ENCODE data around the gene PRPF39. TPM values are rescaled to one million over a fixed set of nuclear protein-coding genes. Genes with fewer than 3 reads are reported as not detected.

The PRPF39 gene
- polyA plus RNA-seq, 2 of the 4 experiments (the other 2 are of a cell fraction) = 24.4 to 57.5 TPM

GRCh38 chr14:45039390-45039789 is 44.5 kb upstream of the PRPF39 start:
- H3K9me3 ChIP-seq = no peaks in the 10 kb centered on the region
- ChIA-PET CTCF (no interaction called here), POLR2A (no interaction called here)
- no peak for DNase-seq (ENCODE audit: low read depth in 1 of 2, low spot score in 1 of 2)
- H3K27ac ChIP-seq = no peak overlapping the region
- ATAC-seq = no peak
- WGBS (ENCODE audit: missing lambda C conversion rate) = 96% methylated on average over 2 of the region's 2 CpGs
- FAIRE-seq = no peak
- TF ChIP-seq, protein P1, sequence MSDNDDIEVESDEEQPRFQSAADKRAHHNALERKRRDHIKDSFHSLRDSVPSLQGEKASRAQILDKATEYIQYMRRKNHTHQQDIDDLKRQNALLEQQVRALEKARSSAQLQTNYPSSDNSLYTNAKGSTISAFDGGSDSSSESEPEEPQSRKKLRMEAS (IDR thresholded peaks at IDR 0.05) = no peak
- TF ChIP-seq NPAS2 (CRISPR knock-in tag; IDR thresholded peaks at IDR 0.05; ENCODE audit: borderline replicate concordance) (no peak), HEYL (CRISPR knock-in tag; IDR thresholded peaks at IDR 0.05) (no peak), FOXS1 (CRISPR knock-in tag; IDR thresholded peaks at IDR 0.05) (no peak), CTCF (IDR thresholded peaks at IDR 0.05) (no peak)
- no peaks in the 10 kb centered on the region for H3K4me1 ChIP-seq
- no peak overlapping the region for H3K4me3 ChIP-seq
- no peak overlapping the region for H3K4me2 ChIP-seq

- FAIRE-seq (no peak), ATAC-seq (no peak), DNase-seq (ENCODE audit: low read depth in 1 of 2, low spot score in 1 of 2) (no peak)
- no peak overlapping the region for H3K4me2 ChIP-seq
- POLR2A ChIA-PET = no interaction called here
- H3K4me3 ChIP-seq = no peak overlapping the region
- no peaks in the 10 kb centered on the region for H3K4me1 ChIP-seq
- CTCF ChIA-PET = no interaction called here
- WGBS (ENCODE audit: missing lambda C conversion rate) = 82% methylated on average over 5 of the region's 5 CpGs
- H3K27ac ChIP-seq = no peak overlapping the region
- no peak for TF ChIP-seq NFE2L2 (conservative IDR thresholded peaks at IDR 0.05; ENCODE audit: low read length)
- no peak for TF ChIP-seq ZFP36 (IDR thresholded peaks at IDR 0.05; ENCODE audit: borderline replicate concordance, partially characterized antibody)
- H3K9me3 ChIP-seq = no peaks in the 10 kb centered on the region
These were observed 42.3 kb upstream of the PRPF39 start for GRCh38 chr14:45041641-45042040.

GRCh38 chr14:45044638-45045037 is 39.3 kb upstream of the PRPF39 start:
- ChIA-PET POLR2A (interaction anchor here (0.6 kb wide), 1 partner anchor 11 kb away, joined by 4 read pairs; no protein-coding TSS in a partner anchor), CTCF (interaction anchor here (0.6 kb wide), 1 partner anchor 44 kb away, joined by 4 read pairs; no protein-coding TSS in a partner anchor)

DNA sequence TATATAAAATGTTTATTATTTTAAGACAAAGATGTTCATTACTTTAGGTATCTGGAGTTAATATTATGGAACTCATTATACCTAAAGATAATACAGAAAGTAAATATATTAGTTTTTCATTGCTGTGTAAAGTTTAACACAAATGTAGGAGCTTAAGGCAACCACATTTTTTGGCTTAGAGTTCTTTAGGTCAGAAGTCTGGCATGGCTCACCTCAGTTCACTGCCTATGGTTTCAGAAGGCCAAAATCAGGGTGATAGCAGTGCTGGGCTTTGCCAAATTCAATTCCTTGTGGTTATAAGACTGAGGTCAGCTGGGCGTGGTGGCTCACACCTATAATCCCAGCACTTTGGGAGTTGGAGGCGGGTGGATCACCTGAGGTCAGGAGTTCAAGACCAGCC is 35.5 kb upstream of the PRPF39 start:
- CTCF ChIA-PET = no interaction called here
- Histone ChIP-seq H3K27ac (no peak overlapping the region), H3K4me2 (no peak overlapping the region), H3K4me3 (no peak overlapping the region), H3K9me3 (no peaks in the 10 kb centered on the region), H3K4me1 (no peaks in the 10 kb centered on the region)
- POLR2A ChIA-PET = no interaction called here
- FAIRE-seq = no peak
- no peak for ATAC-seq
- DNase-seq (ENCODE audit: low read depth in 1 of 2, low spot score in 1 of 2) = no peak
- TF ChIP-seq, protein P1 (IDR thresholded peaks at IDR 0.05) = no peak
- TF ChIP-seq EHF (CRISPR knock-in tag; IDR thresholded peaks at IDR 0.05) (no peak), CTCF (IDR thresholded peaks at IDR 0.05) (no peak), NPAS2 (CRISPR knock-in tag; IDR thresholded peaks at IDR 0.05; ENCODE audit: borderline replicate concordance) (no peak), HDAC2 (IDR thresholded peaks at IDR 0.05) (no peak), HEYL (CRISPR knock-in tag; IDR thresholded peaks at IDR 0.05) (no peak), RFX5 (IDR thresholded peaks at IDR 0.05) (no peak), EP300 (IDR thresholded peaks at IDR 0.05) (no peak), ESRRA (IDR thresholded peaks at IDR 0.05; ENCODE audit: borderline replicate concordance, low read length) (no peak), ZSCAN20 (CRISPR knock-in tag; IDR thresholded peaks at IDR 0.05) (no peak), CBX2 (IDR thresholded peaks at IDR 0.05; ENCODE audit: borderline replicate concordance, low read depth) (no peak), ATOH8 (CRISPR knock-in tag; IDR thresholded peaks at IDR 0.05; ENCODE audit: low read depth) (no peak)
- 90% methylated on average over 2 of the region's 2 CpGs for WGBS (ENCODE audit: missing lambda C conversion rate)

More at GRCh38 chr14:45044638-45045037, 39.3 kb upstream of the PRPF39 start:
- Histone ChIP-seq H3K4me3 (no peak overlapping the region), H3K9me3 (no peaks in the 10 kb centered on the region), H3K4me1 (no peaks in the 10 kb centered on the region), H3K27ac (no peak overlapping the region), H3K4me2 (no peak overlapping the region)
- no peak for DNase-seq (ENCODE audit: low read depth in 1 of 2, low spot score in 1 of 2)
- 84% methylated on average over 5 of the region's 5 CpGs for WGBS (ENCODE audit: missing lambda C conversion rate)
- TF ChIP-seq SREBF2 (IDR thresholded peaks at IDR 0.05) (no peak), ESRRA (IDR thresholded peaks at IDR 0.05; ENCODE audit: borderline replicate concordance, low read length) (no peak), HOXB5 (CRISPR knock-in tag; IDR thresholded peaks at IDR 0.05) (no peak)
- TF ChIP-seq, protein P2, sequence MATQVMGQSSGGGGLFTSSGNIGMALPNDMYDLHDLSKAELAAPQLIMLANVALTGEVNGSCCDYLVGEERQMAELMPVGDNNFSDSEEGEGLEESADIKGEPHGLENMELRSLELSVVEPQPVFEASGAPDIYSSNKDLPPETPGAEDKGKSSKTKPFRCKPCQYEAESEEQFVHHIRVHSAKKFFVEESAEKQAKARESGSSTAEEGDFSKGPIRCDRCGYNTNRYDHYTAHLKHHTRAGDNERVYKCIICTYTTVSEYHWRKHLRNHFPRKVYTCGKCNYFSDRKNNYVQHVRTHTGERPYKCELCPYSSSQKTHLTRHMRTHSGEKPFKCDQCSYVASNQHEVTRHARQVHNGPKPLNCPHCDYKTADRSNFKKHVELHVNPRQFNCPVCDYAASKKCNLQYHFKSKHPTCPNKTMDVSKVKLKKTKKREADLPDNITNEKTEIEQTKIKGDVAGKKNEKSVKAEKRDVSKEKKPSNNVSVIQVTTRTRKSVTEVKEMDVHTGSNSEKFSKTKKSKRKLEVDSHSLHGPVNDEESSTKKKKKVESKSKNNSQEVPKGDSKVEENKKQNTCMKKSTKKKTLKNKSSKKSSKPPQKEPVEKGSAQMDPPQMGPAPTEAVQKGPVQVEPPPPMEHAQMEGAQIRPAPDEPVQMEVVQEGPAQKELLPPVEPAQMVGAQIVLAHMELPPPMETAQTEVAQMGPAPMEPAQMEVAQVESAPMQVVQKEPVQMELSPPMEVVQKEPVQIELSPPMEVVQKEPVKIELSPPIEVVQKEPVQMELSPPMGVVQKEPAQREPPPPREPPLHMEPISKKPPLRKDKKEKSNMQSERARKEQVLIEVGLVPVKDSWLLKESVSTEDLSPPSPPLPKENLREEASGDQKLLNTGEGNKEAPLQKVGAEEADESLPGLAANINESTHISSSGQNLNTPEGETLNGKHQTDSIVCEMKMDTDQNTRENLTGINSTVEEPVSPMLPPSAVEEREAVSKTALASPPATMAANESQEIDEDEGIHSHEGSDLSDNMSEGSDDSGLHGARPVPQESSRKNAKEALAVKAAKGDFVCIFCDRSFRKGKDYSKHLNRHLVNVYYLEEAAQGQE (IDR thresholded peaks at IDR 0.05) = no peak
- no peak for FAIRE-seq
- ATAC-seq = no peak
